OCI-LY3 (cell line): ENCODE results near the gene PCSK5.

Source experiments
- H2AFZ ChIP-seq: fragments of 200-600, 300-600 bp; shearing (Covaris generic); 2 replicates; pipeline ENCODE4 v1.6.0; 2014; ENCODE audit warnings: antibody characterized with exemption, low read depth, low read length
- H3K27ac ChIP-seq: fragments of 200-600, 300-600 bp; sonication (generic); 2 replicates; pipeline ENCODE4 v1.5.1; 2014; ENCODE audit warnings: mild to moderate bottlenecking, low read length, moderate library complexity, mixed read lengths
- H3K27me3 ChIP-seq: fragments of 200-600, 300-600 bp; sonication (generic); 2 replicates; pipeline ENCODE4 v1.6.1; 2014; ENCODE audit warnings: low read depth, low read length, mixed read lengths
- H3K36me3 ChIP-seq: fragments of 200-600, 300-600 bp; sonication (generic); replicated peaks from 2 replicates; pipeline ENCODE3; 2014; ENCODE audit warnings: low read depth, low read length, mixed read lengths
- H3K4me1 ChIP-seq: fragments of 300-600, 200-600 bp; sonication (generic); 2 replicates; pipeline ENCODE4 v1.6.1; 2014; ENCODE audit warnings: low read length, mixed read lengths
- H3K4me2 ChIP-seq: fragments of 200-600, 300-600 bp; sonication (generic); 2 replicates; pipeline ENCODE4 v1.6.1; 2014; ENCODE audit warnings: low read length, mixed read lengths
- H3K4me3 ChIP-seq: fragments of 300-600, 200-600 bp; sonication (generic); 2 replicates; pipeline ENCODE4 v1.5.1; 2014; ENCODE audit warnings: antibody characterized with exemption, mild to moderate bottlenecking, low read length, moderate library complexity
- H3K79me2 ChIP-seq: fragments of 300-600, 200-600 bp; shearing (Covaris generic); 2 replicates; pipeline ENCODE4 v1.6.1; 2014; ENCODE audit warnings: mild to moderate bottlenecking, low read length, mixed read lengths
- H3K9ac ChIP-seq: fragments of 300-600, 200-600 bp; shearing (Covaris generic); 2 replicates; pipeline ENCODE4 v1.6.0; 2014; ENCODE audit warnings: mild to moderate bottlenecking, low read length, moderate library complexity
- H3K9me3 ChIP-seq: fragments of 200-600, 300-600 bp; shearing (Covaris generic); 2 replicates; pipeline ENCODE4 v1.6.1; 2014; ENCODE audit warnings: low read length, mixed read lengths; ENCODE audit not compliant: insufficient read depth
- H4K20me1 ChIP-seq: fragments of 200-600, 300-600 bp; sonication (generic); 2 replicates; pipeline ENCODE4 v1.6.1; 2016; ENCODE audit warnings: low read length, mixed read lengths; ENCODE audit not compliant: insufficient read depth
- CTCF ChIP-seq: fragments of 200-600, 300-600 bp; sonication (generic); IDR thresholded peaks from 2 replicates; pipeline ENCODE4 v1.5.1; 2014; ENCODE audit warnings: antibody characterized with exemption, low read length, low read depth
- EZH2phosphoT487 ChIP-seq: fragments of 200-600 bp; shearing (Covaris generic); IDR thresholded peaks from 2 replicates; pipeline ENCODE4 v1.6.1; 2018; ENCODE audit warnings: antibody characterized with exemption, mixed run types, low read depth

Gene PCSK5

GRCh38 chr9:75890472-75891276 lies at the start of gene PCSK5:
Gene PCSK5, plus strand, starts transcription at chr9:75890673. Its CDS starts 509 bp downstream, at chr9:75891182.
- H2AFZ ChIP-seq, result no peak within 1 kb of the TSS
- no peak for TF ChIP-seq CTCF
- no peak for TF ChIP-seq EZH2phosphoT487
- no peak within 1 kb of the TSS for H3K9ac ChIP-seq
- H3K4me3 ChIP-seq, result no peak within 1 kb of the TSS
- H3K27me3 ChIP-seq, result no peaks in the 10 kb centered on the region
- H3K9me3 ChIP-seq, result no peaks in the 10 kb centered on the region
- H3K27ac ChIP-seq, result no peak within 1 kb of the TSS
- H3K4me2 ChIP-seq, result no peak within 1 kb of the TSS
- H3K36me3 ChIP-seq, result no peaks in the 10 kb centered on the region
- no peaks in the 10 kb centered on the region for H3K4me1 ChIP-seq
- H4K20me1 ChIP-seq, result no peaks in the 10 kb centered on the region
- H3K79me2 ChIP-seq, result no peaks in the 10 kb centered on the region

- Histone ChIP-seq H3K27me3 (no peaks in the 10 kb centered on the region), H3K27ac (no peak overlapping the region), H3K9ac (no peak overlapping the region), H3K4me2 (no peak overlapping the region), H3K4me3 (no peak overlapping the region), H3K36me3 (no peaks in the 10 kb centered on the region), H3K9me3 (no peaks in the 10 kb centered on the region), H3K79me2 (no peaks in the 10 kb centered on the region), H2AFZ (no peak overlapping the region), H3K4me1 (no peaks in the 10 kb centered on the region), H4K20me1 (no peaks in the 10 kb centered on the region)
- no peak for TF ChIP-seq CTCF
- TF ChIP-seq EZH2phosphoT487, result no peak
Measured at GRCh38 chr9:75844321-75844720, 46.2 kb upstream of the PCSK5 start.

GRCh38 chr9:75845806-75846205 lies 44.7 kb upstream of the PCSK5 start:
- no peaks in the 10 kb centered on the region for H3K79me2 ChIP-seq
- H3K4me1 ChIP-seq, result no peaks in the 10 kb centered on the region
- TF ChIP-seq CTCF (no peak), EZH2phosphoT487 (no peak)
- no peaks in the 10 kb centered on the region for H3K36me3 ChIP-seq
- no peaks in the 10 kb centered on the region for H4K20me1 ChIP-seq
- H3K4me2 ChIP-seq, result no peak overlapping the region
- no peak overlapping the region for H2AFZ ChIP-seq
- no peak overlapping the region for H3K4me3 ChIP-seq
- no peaks in the 10 kb centered on the region for H3K9me3 ChIP-seq
- no peaks in the 10 kb centered on the region for H3K27me3 ChIP-seq
- H3K9ac ChIP-seq, result no peak overlapping the region
- H3K27ac ChIP-seq, result no peak overlapping the region

- no peaks in the 10 kb centered on the region for H3K4me1 ChIP-seq
- H2AFZ ChIP-seq, result no peak overlapping the region
- no peak overlapping the region for H3K9ac ChIP-seq
- no peaks in the 10 kb centered on the region for H3K36me3 ChIP-seq
- no peaks in the 10 kb centered on the region for H3K9me3 ChIP-seq
- H3K79me2 ChIP-seq, result no peaks in the 10 kb centered on the region
- H3K4me2 ChIP-seq, result no peak overlapping the region
- H3K27me3 ChIP-seq, result no peaks in the 10 kb centered on the region
- H3K27ac ChIP-seq, result no peak overlapping the region
- no peak overlapping the region for H3K4me3 ChIP-seq
- no peaks in the 10 kb centered on the region for H4K20me1 ChIP-seq
- TF ChIP-seq EZH2phosphoT487, result no peak
- no peak for TF ChIP-seq CTCF
Measured at GRCh38 chr9:75847085-75847484, 43.4 kb upstream of the PCSK5 start.
